Kidney (tissue), 14 donors: ENCODE results near the gene OSM. TPM values are rescaled to one million over a fixed set of nuclear protein-coding genes. Genes with fewer than 3 reads are reported as not detected.

Experiments used
- DNase-seq, 5 donors: peaks; one replicate each; pipeline ENCODE4 v3.0.0-alpha.2; 2013 to 2020
- FAIRE-seq: peaks from 2 replicates; lab custom pipeline; 2012; peaks lifted over from hg19 to GRCh38; lab: Jason Lieb, UNC
- H3K27ac ChIP-seq, 2 donors: one replicate each; pipeline ENCODE4 v1.7.0; 2013; ENCODE audit warnings: low read depth in 2 of 2, low read length in 2 of 2, inconsistent platforms in 1 of 2
- H3K27me3 ChIP-seq: one replicate; pipeline ENCODE4 v1.7.1; 2013; ENCODE audit warnings: low read length, inconsistent platforms; ENCODE audit not compliant: control insufficient read depth, insufficient read depth
- H3K36me3 ChIP-seq, 3 donors: one replicate each; pipeline versions ENCODE4 v1.7.0 to v1.7.1; 2013; ENCODE audit warnings: low read length in 3 of 3, control low read depth in 1 of 3, inconsistent platforms in 1 of 3; ENCODE audit not compliant: insufficient read depth in 3 of 3, control insufficient read depth in 2 of 3
- H3K4me1 ChIP-seq, 3 donors: one replicate each; pipeline versions ENCODE4 v1.7.0 to v1.7.1; 2013; ENCODE audit warnings: low read length in 3 of 3, inconsistent platforms in 1 of 3, low read depth in 1 of 3; ENCODE audit not compliant: control insufficient read depth in 2 of 3, insufficient read depth in 2 of 3
- H3K4me3 ChIP-seq, 3 donors: one replicate each; pipeline versions ENCODE4 v1.7.0 to v1.8.1; 2013; ENCODE audit warnings: low read length in 3 of 3, control low read depth in 1 of 3, inconsistent platforms in 1 of 3
- H3K9ac ChIP-seq, 3 donors: one replicate each; pipeline versions ENCODE4 v1.7.0 to v1.7.1; 2013; ENCODE audit warnings: low read length in 3 of 3, control low read depth in 1 of 3, inconsistent platforms in 1 of 3
- H3K9me3 ChIP-seq, 3 donors: one replicate each; pipeline versions ENCODE4 v1.7.0 to v1.7.1; 2013; ENCODE audit warnings: low read length in 3 of 3, control low read depth in 1 of 3, inconsistent platforms in 1 of 3; ENCODE audit not compliant: control insufficient read depth in 2 of 3, insufficient read depth in 1 of 3
- CTCF ChIP-seq: IDR thresholded peaks from 3 replicates; pipeline ENCODE4 v1.5.1; 2012; ENCODE audit warnings: mild to moderate bottlenecking, moderate library complexity, borderline replicate concordance; ENCODE audit not compliant: insufficient read depth; ENCODE audit errors: extremely low read depth
- intact Hi-C: fragments of 100-400 bp; cut with DNase I; formaldehyde crosslinking; loops from one replicate; pipeline ENCODE4 v1.11.1; 2022
- polyA plus RNA-seq: library from polyadenylated mRNA; stranded (reverse); fragments of 350-450 nt; fragmentation: Illumina TruSeq; extraction: RNeasy Lipid Tissue Mini Kit (QIAGEN cat#74804); gene quantifications from one replicate; pipeline ENCODE4 v1.2.3, GENCODE V29; 2014; ENCODE audit warnings: low read depth, low replicate concordance; ENCODE audit not compliant: insufficient read depth
- total RNA-seq: library from RNA; stranded (reverse); fragmentation: NEBNext Ultra II Directional; extraction: Animal tissue kit (Norgen Biotek cat#: 25700); gene quantifications from one replicate; pipeline ENCODE4 v1.2.1, GENCODE V29; 2021
- donor health status: control.
- donor health status: control.
- donor health status: control.
- donor health status: control.
- donor health status: control.
- donor health status: DM: yes; HTN: yes; CAD: no.
- donor health status: Normal renal cell carcinoma (clear cell type).

The OSM gene
- total and polyA plus RNA-seq, 2 donors from 2014 or later, result 0.56 to 1.2 TPM

GRCh38 chr22:30301995-30302809, 35.6 kb upstream of the OSM start:
- H3K9me3 ChIP-seq, result no peaks in the 10 kb centered on the region
- H3K4me3 ChIP-seq, result no peak overlapping the region
- intact Hi-C loops, result no loop called here
- H3K27me3 ChIP-seq, result no peaks in the 10 kb centered on the region
- no peak for FAIRE-seq
- no peak for DNase-seq
- peaks cover 0 to 56% (median 49%) of the 10 kb centered on the region in 3 donors for H3K4me1 ChIP-seq
- H3K27ac ChIP-seq, result peak overlapping the region; percentile 29 to 39
- no peak for TF ChIP-seq CTCF
- peaks cover 0 to 44% (median 33%) of the 10 kb centered on the region in 3 donors for H3K36me3 ChIP-seq
- no peak overlapping the region for H3K9ac ChIP-seq

- Histone ChIP-seq H3K27ac (no peak overlapping the region), H3K4me1 (peaks cover 0 to 28% (median 21%) of the 10 kb centered on the region in 3 donors), H3K9me3 (no peaks in the 10 kb centered on the region), H3K27me3 (no peaks in the 10 kb centered on the region), H3K4me3 (no peak overlapping the region), H3K9ac (no peak overlapping the region), H3K36me3 (peaks cover 0 to 70% (median 37%) of the 10 kb centered on the region in 3 donors)
- DNase-seq (no peak), FAIRE-seq (no peak)
- no peak for TF ChIP-seq CTCF
- intact Hi-C loops, result no loop called here
Measured at GRCh38 chr22:30299322-30299721, 32.7 kb upstream of the OSM start.

- no peak overlapping the region for H3K27ac ChIP-seq
- H3K4me1 ChIP-seq, result peaks cover 0 to 16% (median 9%) of the 10 kb centered on the region in 3 donors
- no peak for DNase-seq
Measured at GRCh38 chr22:30297991-30298701, 31.5 kb upstream of the OSM start.

More at GRCh38 chr22:30297991-30298701, 31.5 kb upstream of the OSM start:
- TF ChIP-seq CTCF, result no peak
- intact Hi-C loops, result no loop called here
- Histone ChIP-seq H3K9me3 (no peaks in the 10 kb centered on the region), H3K36me3 (peaks cover 0 to 72% (median 32%) of the 10 kb centered on the region in 3 donors), H3K27me3 (no peaks in the 10 kb centered on the region), H3K9ac (no peak overlapping the region), H3K4me3 (no peak overlapping the region)
- FAIRE-seq, result no peak
